GM19193 (cell line): Measurements from ENCODE around the gene XRCC5.

ENCODE experiments used
- POLR2A ChIP-seq: IDR thresholded peaks from 4 replicates; pipeline ENCODE4 v1.6.1; 2011; ENCODE audit not compliant: insufficient read depth, insufficient read length; ENCODE audit errors: extremely low read depth

XRCC5 gene

GRCh38 chr2:216242365-216242764, 133.2 kb downstream of the XRCC5 start:
- TF ChIP-seq POLR2A = no peak

GRCh38 chr2:216243026-216243425, 133.9 kb downstream of the XRCC5 start:
- TF ChIP-seq POLR2A = no peak

- TF ChIP-seq POLR2A = no peak
Measured at GRCh38 chr2:216245391-216245975, 136.3 kb downstream of the XRCC5 start.

GRCh38 chr2:216246766-216247165, 137.6 kb downstream of the XRCC5 start:
- TF ChIP-seq POLR2A = no peak
